ENCODE measurements around the gene ZNF436.
A peak's percentile ranks its signal among the peaks of the same experiment; 100 is the strongest.
"Not testable (repeated sequence)": the region's sequence is repeated elsewhere in the genome, so short reads cannot be mapped to it uniquely, and the experiment has no call there.

The ZNF436 gene

GRCh38 chr1:23389837-23390321 is 20.2 kb upstream of the ZNF436 start:
- no peak for DNase-seq

- no peak for DNase-seq
Measured at GRCh38 chr1:23387494-23387893, 17.9 kb upstream of the ZNF436 start.

GRCh38 chr1:23385119-23385621 is 15.5 kb upstream of the ZNF436 start:
- no peak for DNase-seq

- no peak for DNase-seq
Measured at GRCh38 chr1:23384312-23385058, 14.8 kb upstream of the ZNF436 start.

GRCh38 chr1:23383577-23384311 is 14.1 kb upstream of the ZNF436 start:
- DNase-seq: no peak

- no peak for DNase-seq
Measured at GRCh38 chr1:23381233-23381885, 11.7 kb upstream of the ZNF436 start.

- DNase-seq: no peak
Measured at GRCh38 chr1:23380719-23381118, 11.1 kb upstream of the ZNF436 start.

- DNase-seq: not testable (repeated sequence)
Measured at GRCh38 chr1:23380236-23380635, 10.6 kb upstream of the ZNF436 start.

GRCh38 chr1:23376890-23377811 is 7.5 kb upstream of the ZNF436 start:
- DNase-seq: no peak

- DNase-seq: not testable (repeated sequence)
Measured at GRCh38 chr1:23374079-23374735, 4.6 kb upstream of the ZNF436 start.

GRCh38 chr1:23371987-23372880 is 2.6 kb upstream of the ZNF436 start:
- no peak for DNase-seq

- DNase-seq: no peak
Measured at GRCh38 chr1:23370709-23371584, 1.3 kb upstream of the ZNF436 start.

GRCh38 chr1:23370330-23370708 is 683 bp upstream of the ZNF436 start:
- DNase-seq: no peak

GRCh38 chr1:23368562-23369334 is 888 bp downstream of the ZNF436 start:
- DNase-seq: peak; percentile 85

GRCh38 chr1:23367791-23368561 is 1.7 kb downstream of the ZNF436 start:
- peak; percentile 98 for DNase-seq

GRCh38 chr1:23367451-23367790 is 2.2 kb downstream of the ZNF436 start:
- no peak for DNase-seq

- DNase-seq: no peak
Measured at GRCh38 chr1:23366598-23366997, 3.0 kb downstream of the ZNF436 start.

GRCh38 chr1:23366146-23366545 is 3.5 kb downstream of the ZNF436 start:
- DNase-seq: no peak
